NCI-H1694 treated with DMSO at 0.1 percent for 48 hours (cell line): ENCODE measurements around the gene PRX.

Source experiments
- DNase-seq: peaks from one replicate; lab custom pipeline; 2025; lab: John Stamatoyannopoulos, UW

The PRX gene

DNA sequence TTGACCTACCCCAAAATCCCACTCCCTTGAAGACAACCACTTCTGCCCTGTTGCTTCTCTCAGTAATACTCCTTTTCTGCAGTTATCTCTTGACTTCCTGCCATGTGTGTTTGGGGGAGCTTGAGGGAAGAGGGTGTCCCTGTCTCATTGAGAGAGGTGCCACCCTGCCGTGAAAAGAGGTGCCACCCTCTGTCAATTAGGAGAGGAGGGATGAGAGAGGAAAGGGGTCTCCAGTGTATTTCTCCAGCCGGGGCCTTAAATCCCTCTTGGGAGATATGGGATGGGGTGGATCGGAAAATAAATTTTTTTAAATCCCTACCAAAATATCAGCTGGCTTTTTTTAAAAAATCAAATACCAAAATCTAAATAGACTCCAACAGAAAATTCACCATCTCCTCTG is 48.2 kb downstream of the PRX start:
- no peak for DNase-seq

DNA sequence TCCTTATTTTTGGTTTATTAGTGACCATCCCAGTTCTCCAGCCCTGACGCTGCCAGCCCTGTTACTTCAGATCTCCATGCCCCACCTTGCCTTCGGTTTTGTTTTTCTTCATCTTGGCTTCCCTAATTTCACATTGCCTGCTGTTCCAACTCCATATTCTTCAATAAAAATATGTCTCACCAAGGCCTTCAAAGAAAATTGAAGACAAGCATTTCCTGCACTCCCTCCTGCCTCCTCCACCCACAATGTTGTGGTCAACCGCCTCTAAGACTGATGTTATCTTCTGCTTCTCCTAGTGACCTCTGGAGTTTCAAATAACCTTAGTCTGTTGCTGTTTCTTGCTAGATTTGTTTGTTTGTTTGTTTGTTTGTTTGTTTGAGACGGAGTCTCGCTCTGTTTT is 50.1 kb downstream of the PRX start:
- no peak for DNase-seq

DNA sequence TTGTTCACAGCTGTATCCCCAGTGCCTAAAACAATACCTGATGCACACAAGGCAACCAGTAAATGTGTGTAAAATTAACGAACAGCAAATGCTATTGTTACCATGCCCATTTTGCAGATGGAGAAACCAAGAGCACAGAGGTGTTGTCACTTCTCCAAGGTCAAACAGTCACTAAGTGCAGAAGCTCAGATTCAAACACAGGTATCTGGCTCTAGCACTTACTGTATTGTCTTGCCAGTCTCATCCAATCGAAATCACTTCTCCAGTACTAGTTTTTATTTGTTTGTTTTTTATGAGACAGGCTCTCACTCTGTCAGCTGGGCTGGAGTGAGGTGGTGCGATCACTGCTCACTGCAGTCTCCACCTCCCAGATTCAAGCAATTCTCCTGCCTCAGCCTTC is 51.0 kb downstream of the PRX start:
- no peak for DNase-seq

DNA sequence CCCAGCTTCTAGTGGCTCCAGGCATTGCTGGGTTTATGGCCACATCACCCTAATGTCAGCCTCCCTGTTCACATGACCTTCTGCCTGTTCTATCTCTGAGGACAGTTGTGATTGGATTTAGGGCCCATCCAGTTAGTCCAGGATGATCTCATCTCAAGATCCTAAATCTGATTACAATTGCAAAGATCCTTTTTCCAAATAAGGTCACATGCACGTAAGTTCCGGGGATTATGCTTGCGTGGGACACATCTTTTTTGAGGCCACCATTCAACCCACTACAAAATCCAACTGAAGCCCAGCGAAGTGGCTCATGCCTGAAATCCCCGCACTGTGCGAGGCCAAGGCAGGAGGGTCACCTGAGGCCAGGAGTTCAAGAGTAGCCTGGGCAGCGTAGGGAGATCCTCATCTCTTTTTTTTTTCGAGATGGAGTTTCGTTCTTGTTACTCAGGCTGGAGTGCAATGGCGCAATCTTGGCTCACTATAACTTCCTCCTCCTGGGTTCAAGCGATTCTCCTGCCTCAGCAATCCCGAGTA is 52.4 kb downstream of the PRX start:
- no peak for DNase-seq

DNA sequence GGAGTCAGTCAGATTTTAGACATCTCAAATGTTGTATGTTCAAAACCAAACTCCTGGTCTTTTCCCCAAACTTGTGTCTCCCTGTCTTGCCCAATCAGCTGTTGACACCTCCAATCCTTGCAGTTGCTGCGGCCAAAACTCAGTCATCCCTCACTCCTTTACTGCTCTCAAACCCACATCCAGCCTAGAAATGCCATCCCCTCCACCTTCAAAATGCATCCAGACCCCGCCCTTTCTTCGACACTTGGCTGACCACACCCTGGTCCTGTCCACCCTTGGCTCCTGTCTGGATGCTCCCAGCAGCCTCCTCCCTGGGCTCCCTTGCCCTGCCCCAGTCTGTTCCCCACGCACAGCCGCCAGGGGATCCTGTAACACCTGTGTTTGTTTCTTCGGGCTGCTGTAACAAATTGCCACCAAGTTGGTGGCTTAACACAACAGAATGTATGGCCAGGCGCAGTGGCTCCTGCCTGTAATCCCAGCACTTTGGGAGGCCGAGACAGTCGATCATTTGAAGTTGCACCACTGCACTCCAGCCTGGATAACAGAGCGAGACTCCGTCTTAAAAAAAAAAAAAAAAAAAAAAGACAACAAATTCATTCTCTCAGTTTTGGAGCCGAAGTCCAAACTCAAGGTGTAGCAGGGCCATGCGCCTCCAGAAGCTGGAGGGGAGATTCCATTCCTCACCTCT is 53.0 kb downstream of the PRX start:
- no peak for DNase-seq

DNA sequence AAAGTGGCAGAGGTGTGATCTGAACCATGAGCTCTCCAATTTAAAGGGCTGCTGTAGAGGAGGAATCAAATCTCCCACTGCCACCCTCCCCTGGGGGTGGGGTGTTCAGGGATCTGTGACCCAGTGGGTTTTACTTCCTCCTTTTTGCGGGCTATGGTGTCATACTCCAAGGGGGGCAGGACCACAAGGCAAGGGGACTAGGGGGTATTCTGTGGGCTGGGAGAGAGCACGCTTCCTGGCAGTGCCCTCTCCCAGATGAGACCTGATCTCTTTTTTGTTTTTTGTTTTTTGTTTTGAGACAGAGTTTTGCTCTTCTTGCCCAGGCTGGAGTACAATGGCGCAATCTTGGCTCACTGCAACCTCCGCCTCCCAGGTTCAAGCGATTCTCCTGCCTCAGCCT is 54.4 kb downstream of the PRX start:
- DNase-seq: no peak

DNA sequence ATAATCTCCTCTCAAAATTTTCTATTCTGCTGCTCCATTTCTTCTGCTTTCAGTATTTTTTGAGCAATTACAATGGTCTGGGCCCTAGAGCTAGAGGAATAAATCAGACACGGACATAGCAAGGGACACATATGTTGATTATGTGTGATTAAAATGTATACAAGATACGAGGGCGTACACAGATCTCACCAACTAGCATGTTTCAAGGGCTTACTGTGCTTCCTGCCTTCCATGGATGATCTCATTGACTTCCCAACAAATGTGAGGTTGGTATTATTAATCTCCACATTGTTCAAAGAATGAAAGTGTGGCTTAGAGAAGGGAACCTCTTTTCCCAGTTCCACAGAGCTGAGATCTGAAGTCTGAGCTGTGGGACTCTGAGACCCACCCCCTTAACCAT is 55.5 kb downstream of the PRX start:
- no peak for DNase-seq

DNA sequence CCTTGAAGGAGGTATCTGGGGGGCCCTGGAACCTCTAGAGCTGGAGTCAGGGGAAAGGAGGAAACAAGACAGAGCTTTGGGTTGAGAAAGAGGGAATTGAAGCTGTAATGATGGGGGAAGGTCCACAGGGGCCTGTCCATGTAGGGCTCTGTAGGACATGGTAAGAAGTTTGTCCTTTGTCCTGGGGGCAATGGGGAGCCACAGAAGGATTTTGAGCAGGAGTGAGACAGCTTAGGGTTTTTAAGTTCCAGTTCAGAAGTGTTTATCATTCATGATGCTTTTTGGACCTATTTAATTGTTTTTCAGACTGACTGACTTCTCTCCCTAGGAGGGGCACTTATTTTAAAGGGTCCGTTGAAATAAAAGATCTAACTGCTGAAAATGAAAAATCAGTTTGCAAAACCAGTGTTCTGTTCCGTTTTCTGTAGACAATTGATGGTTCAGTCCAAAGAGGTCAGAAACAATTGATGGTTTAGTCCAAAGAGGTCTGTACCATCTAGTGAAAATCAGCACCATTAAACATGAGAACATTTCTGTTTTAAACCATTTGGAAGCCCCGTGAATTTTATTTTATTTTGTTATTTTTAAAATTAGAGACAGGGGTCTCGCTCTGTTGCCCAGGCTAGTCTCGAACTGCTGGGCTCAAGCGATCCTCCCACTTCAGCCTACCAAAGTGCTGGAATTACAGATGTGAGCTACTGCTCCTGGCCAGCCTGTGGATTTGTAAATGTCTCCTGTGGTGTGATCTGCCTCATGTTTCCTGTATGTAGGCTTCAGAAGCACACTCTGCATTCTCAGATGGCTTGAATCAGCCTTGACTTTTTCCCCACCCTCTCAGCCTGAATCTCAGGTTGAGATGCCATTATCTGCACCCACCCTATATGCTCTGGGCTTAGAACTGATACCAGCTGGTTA is 56.2 kb downstream of the PRX start:
- no peak for DNase-seq

DNA sequence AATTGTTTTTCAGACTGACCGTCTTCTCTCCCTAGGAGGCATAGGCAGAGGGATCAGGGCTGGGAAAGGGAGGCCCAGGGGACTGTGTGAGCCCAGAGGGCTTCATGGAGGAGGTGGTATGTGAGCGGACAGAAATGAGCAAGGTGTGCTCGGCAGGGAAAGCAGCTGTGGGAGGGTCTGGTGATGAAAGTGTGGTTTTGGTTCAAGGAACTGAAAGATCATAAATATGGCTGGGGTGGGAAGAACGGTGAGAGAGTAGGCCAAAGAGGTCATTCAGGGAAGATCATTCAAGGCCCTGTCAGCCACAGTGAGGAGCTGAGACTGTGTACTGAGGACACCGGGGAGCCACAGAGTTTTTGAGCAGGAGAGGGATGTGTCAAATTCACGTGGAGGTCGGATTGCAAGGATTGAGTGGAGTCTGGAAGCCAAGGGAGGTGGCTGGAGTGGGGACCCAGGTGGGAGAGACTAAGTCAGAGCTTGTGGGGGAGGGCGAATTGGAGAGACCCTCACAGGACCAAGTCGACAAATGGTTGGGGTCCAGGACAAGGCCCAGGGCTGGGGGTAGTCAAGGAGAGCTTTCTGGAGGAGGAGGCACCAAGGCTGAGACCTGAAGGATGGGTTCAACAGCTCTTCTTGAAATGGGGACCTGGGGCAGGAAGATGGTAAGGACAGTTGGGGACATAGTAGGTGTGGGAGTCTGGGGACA is 57.0 kb downstream of the PRX start:
- DNase-seq: no peak

DNA sequence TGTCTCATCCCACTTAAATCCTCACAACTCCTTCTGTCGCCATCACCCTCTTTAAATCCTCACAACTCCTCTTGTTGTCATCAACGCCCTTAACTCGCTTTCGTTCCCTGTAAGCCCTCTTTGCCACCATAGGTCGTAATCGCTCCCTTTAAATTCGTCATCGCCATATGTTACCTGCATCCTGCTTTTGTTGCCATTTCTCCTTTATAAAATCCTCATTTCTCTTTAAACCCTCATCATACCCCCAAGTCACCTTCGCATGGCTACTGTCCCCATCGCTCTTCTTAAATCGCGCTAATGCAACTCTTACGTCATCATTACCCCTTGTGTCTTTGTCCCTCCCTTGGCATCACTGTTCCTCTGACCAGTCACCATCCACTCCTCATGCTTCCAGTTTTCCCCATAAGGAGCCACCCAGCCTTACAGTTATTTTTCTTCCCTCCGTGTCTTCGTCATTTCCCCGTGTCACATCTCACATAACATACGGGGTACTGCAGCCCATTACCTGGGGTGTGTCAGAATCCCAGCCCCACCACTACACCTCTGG is 64.1 kb downstream of the PRX start:
- DNase-seq: peak; percentile 20

DNA sequence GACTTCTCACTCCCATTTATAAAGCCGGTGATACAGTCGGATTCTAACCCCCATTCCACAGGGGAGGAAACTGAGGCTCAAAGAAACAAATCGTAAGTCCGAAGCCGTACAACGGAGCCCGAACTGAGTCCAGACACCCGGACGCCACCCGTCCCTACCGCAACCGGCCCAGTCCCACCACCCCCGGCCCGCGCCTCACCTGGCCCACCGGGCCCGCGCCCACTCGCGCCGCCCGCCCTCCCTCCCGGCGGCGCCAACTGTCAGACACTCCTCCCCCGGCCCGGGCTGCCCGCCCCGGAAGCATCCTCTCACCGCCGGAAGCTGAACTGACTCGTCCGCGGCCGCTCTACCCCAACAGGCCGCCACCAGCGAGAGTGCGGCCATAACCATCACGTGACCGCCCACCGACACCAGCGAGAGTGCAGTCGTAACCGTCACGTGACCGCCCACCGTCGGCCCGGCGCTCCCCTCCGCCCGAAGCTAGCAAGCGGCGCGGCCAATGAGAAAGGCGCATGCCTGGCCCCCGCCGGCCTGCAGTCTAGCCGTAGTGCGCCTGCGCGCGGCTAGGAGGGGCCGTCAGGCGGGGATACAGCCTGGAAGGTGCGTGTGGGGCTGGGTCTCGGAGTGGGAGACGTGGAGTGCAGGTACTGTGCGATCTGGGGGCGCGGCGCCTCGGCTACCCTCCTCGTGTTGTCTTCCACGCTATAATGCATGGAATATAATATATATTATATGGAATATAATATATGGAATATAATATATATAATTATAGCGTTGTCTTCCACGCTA is 64.9 kb downstream of the PRX start, which contains the start of the genes C19orf47 and PLD3:
TSS of gene C19orf47 (minus strand) at position 273 of the 789 bp plus-strand sequence. CDS start 6,540 bp downstream, outside the sequence.
TSS of gene PLD3 (plus strand) at position 571 of the 789 bp plus-strand sequence. CDS start 17,789 bp downstream, outside the sequence.
- peak; percentile 97 for DNase-seq

DNA sequence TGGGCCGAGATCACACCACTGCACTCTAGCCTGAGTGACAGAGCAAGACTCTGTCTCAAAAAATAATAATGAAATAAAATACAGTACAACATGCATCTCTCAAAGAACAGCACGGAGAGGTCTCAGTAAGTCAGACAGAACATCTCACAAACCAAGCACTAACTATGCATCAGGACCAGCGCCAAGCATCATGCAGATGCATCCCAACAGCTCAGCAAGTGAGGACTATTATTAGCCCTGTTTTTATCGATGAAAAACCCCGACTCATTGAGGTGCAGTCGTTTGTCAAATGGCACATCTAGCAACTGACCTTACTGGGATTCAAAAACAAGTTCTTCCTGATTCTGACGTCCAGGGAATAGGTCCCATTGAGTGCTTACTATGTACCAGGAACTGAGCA is 68.8 kb downstream of the PRX start:
- no peak for DNase-seq
